H1 (cell line): Measurements from ENCODE around the gene PRB2. TPM values are rescaled to one million over a fixed set of nuclear protein-coding genes. Genes with fewer than 3 reads are reported as not detected.

Experiments used
- CTCF ChIA-PET: fragments of 300-600 bp; sonication (Branson Sonifier 250); formaldehyde crosslinking; loops from one replicate; lab custom pipeline; 2021; ENCODE audit not compliant: partially characterized antibody; lab: Charles Lee
- POLR2A ChIA-PET: fragments of 300-600 bp; sonication (Branson Sonifier 250); formaldehyde crosslinking; loops from one replicate; lab custom pipeline; 2021; ENCODE audit warnings: inconsistent platforms; ENCODE audit not compliant: partially characterized antibody; lab: Charles Lee
- DNase-seq, 2 experiments: peaks; one replicate each; pipeline versions ENCODE4 v3.0.0 to v3.0.0-alpha.2; 2010 to 2022; ENCODE audit warnings: low spot score in 2 of 2, low read depth in 1 of 2, mixed read lengths in 1 of 2
- FAIRE-seq: peaks from 2 replicates; lab custom pipeline; 2011; peaks lifted over from hg19 to GRCh38; lab: Jason Lieb, UNC
- H2AFZ ChIP-seq: 2 replicates; pipeline ENCODE4 v1.8.1; 2012; ENCODE audit warnings: low read length, inconsistent platforms
- H2AK5ac ChIP-seq: 2 replicates; pipeline ENCODE4 v1.6.1; 2013; ENCODE audit warnings: low read depth, low read length
- H2BK120ac ChIP-seq: replicated peaks from 2 replicates; pipeline ENCODE3; 2013; ENCODE audit warnings: low read depth, low read length, inconsistent platforms
- H2BK12ac ChIP-seq: 2 replicates; pipeline ENCODE4 v1.6.1; 2013; ENCODE audit warnings: low read depth, low read length
- H2BK15ac ChIP-seq: 2 replicates; pipeline ENCODE4 v1.6.1; 2013; ENCODE audit warnings: low read length
- H2BK20ac ChIP-seq: 2 replicates; pipeline ENCODE4 v1.6.1; 2013; ENCODE audit warnings: low read length
- H2BK5ac ChIP-seq: 2 replicates; pipeline ENCODE4 v1.6.1; 2013; ENCODE audit warnings: low read depth, low read length
- H3K14ac ChIP-seq: 2 replicates; pipeline ENCODE4 v1.6.1; 2013; ENCODE audit warnings: inconsistent platforms; ENCODE audit not compliant: insufficient read length
- H3K18ac ChIP-seq: 2 replicates; pipeline ENCODE4 v1.6.1; 2013; ENCODE audit warnings: low read length; ENCODE audit errors: extremely low read depth
- H3K23ac ChIP-seq: 2 replicates; pipeline ENCODE4 v1.6.1; 2013; ENCODE audit warnings: inconsistent platforms; ENCODE audit not compliant: insufficient read length
- H3K23me2 ChIP-seq: 2 replicates; pipeline ENCODE4 v1.6.1; 2013; ENCODE audit warnings: low read depth, low read length
- H3K27ac ChIP-seq: 2 replicates; pipeline ENCODE4 v1.6.1; 2011; ENCODE audit warnings: low read depth, low read length, inconsistent platforms
- H3K27me3 ChIP-seq, 4 experiments: replicated peaks in 1 of 4; 1 replicate in 1 of 4; 2 replicates in 3 of 4; pipeline versions ENCODE4 v1.6.1 to v1.8.1; 2011 to 2013; ENCODE audit warnings: low read length in 3 of 4, mild to moderate bottlenecking in 3 of 4, inconsistent platforms in 2 of 4, mixed read lengths in 2 of 4, moderate library complexity in 1 of 4; ENCODE audit not compliant: control insufficient read depth in 3 of 4, insufficient read depth in 3 of 4; ENCODE audit errors: extremely low read depth in 1 of 4
- H3K36me3 ChIP-seq, 4 experiments: 2 replicates each; pipeline versions ENCODE4 v1.6.1 to v1.8.1; 2011 to 2013; ENCODE audit warnings: mild to moderate bottlenecking in 4 of 4, low read length in 3 of 4, moderate library complexity in 2 of 4, control low read depth in 1 of 4, inconsistent platforms in 1 of 4; ENCODE audit not compliant: insufficient read depth in 4 of 4, control insufficient read depth in 2 of 4
- H3K4ac ChIP-seq: replicated peaks from 2 replicates; pipeline ENCODE3; 2013; ENCODE audit warnings: low read length, low read depth, mixed read lengths, inconsistent platforms; ENCODE audit not compliant: insufficient read length
- H3K4me1 ChIP-seq, 4 experiments: replicated peaks in 1 of 4; 1 replicate in 1 of 4; 2 replicates in 3 of 4; pipeline versions ENCODE4 v1.6.1 to v1.8.1; 2011 to 2013; ENCODE audit warnings: low read length in 3 of 4, inconsistent platforms in 2 of 4, mixed read lengths in 1 of 4; ENCODE audit not compliant: insufficient read depth in 4 of 4, control insufficient read depth in 3 of 4
- H3K4me2 ChIP-seq, 2 experiments: 2 replicates each; pipeline versions ENCODE4 v1.6.1 to v1.8.1; 2011 to 2013; ENCODE audit warnings: low read depth in 2 of 2, low read length in 2 of 2, control low read depth in 1 of 2, inconsistent platforms in 1 of 2, mild to moderate bottlenecking in 1 of 2; ENCODE audit not compliant: insufficient read depth in 1 of 2
- H3K4me3 ChIP-seq, 4 experiments: fragments of 200-600, 300-600 bp in 1 of 4; sonication (generic), shearing (Covaris generic), sonication (Bioruptor Twin) in 1 of 4; 2 replicates each; pipeline versions ENCODE4 v1.5.1 to v1.8.1; 2011 to 2016; ENCODE audit warnings: low read length in 4 of 4, low read depth in 3 of 4, control low read depth in 2 of 4, inconsistent platforms in 2 of 4, mild to moderate bottlenecking in 2 of 4, mixed read lengths in 1 of 4, moderate library complexity in 1 of 4; ENCODE audit not compliant: insufficient read depth in 2 of 4; ENCODE audit errors: extremely low read depth in 1 of 4
- H3K56ac ChIP-seq: replicated peaks from 2 replicates; pipeline ENCODE3; 2013; ENCODE audit warnings: low read depth, mild to moderate bottlenecking, mixed read lengths, low read length, inconsistent platforms; ENCODE audit not compliant: insufficient read length
- H3K79me1 ChIP-seq: 2 replicates; pipeline ENCODE4 v1.6.1; 2013; ENCODE audit warnings: low read depth, low read length, control low read depth
- H3K79me2 ChIP-seq, 2 experiments: 2 replicates each; pipeline versions ENCODE4 v1.6.1 to v1.8.1; 2012 to 2013; ENCODE audit warnings: low read length in 2 of 2, mild to moderate bottlenecking in 2 of 2, inconsistent platforms in 1 of 2; ENCODE audit not compliant: insufficient read depth in 2 of 2, control insufficient read depth in 1 of 2
- H3K9ac ChIP-seq, 4 experiments: replicated peaks in 1 of 4; 1 replicate in 1 of 4; 2 replicates in 3 of 4; pipeline versions ENCODE4 v1.6.1 to v1.8.1; 2011 to 2013; ENCODE audit warnings: low read depth in 3 of 4, low read length in 3 of 4, control low read depth in 2 of 4, mild to moderate bottlenecking in 2 of 4, moderate library complexity in 2 of 4, inconsistent platforms in 1 of 4; ENCODE audit errors: extremely low read depth in 1 of 4
- H3K9me3 ChIP-seq, 2 experiments: 2 replicates each; pipeline versions ENCODE4 v1.6.1 to v1.8.1; 2012 to 2013; ENCODE audit warnings: mild to moderate bottlenecking in 2 of 2, moderate library complexity in 2 of 2, control low read depth in 1 of 2, inconsistent platforms in 1 of 2, low read depth in 1 of 2, low read length in 1 of 2, mixed read lengths in 1 of 2; ENCODE audit not compliant: insufficient read depth in 2 of 2
- H4K20me1 ChIP-seq, 2 experiments: replicated peaks in 1 of 2; 2 replicates each; pipeline versions ENCODE3 to v1.8.1; 2011 to 2013; ENCODE audit warnings: inconsistent platforms in 2 of 2, low read length in 2 of 2, mild to moderate bottlenecking in 1 of 2; ENCODE audit not compliant: insufficient read depth in 2 of 2, control insufficient read depth in 1 of 2
- H4K5ac ChIP-seq: 2 replicates; pipeline ENCODE4 v1.6.1; 2013; ENCODE audit warnings: low read length, low read depth, mixed read lengths, inconsistent platforms; ENCODE audit not compliant: insufficient read length
- H4K8ac ChIP-seq: 2 replicates; pipeline ENCODE4 v1.8.0; 2013; ENCODE audit warnings: mild to moderate bottlenecking, moderate library complexity, low read length, inconsistent platforms; ENCODE audit not compliant: insufficient read depth; ENCODE audit errors: extremely low read depth
- H4K91ac ChIP-seq: replicated peaks from 2 replicates; pipeline ENCODE3; 2013; ENCODE audit warnings: low read length, mixed read lengths, inconsistent platforms; ENCODE audit not compliant: insufficient read length
- ATF2 ChIP-seq: IDR thresholded peaks from 2 replicates; pipeline ENCODE4 v1.6.1; 2012; ENCODE audit warnings: low read length, inconsistent platforms
- CHD2 ChIP-seq: IDR thresholded peaks from 2 replicates; pipeline ENCODE4 v1.6.1; 2012; ENCODE audit warnings: low read length, improper control_type of control experiment
- CTCF ChIP-seq, 3 experiments: IDR thresholded peaks; 1 replicate in 2 of 3; 2 replicates in 1 of 3; pipeline versions ENCODE4 v1.5.1 to v1.6.1; 2011; ENCODE audit warnings: low read length in 3 of 3, mild to moderate bottlenecking in 3 of 3, inconsistent platforms in 2 of 3, low read depth in 1 of 3, moderate library complexity in 1 of 3; ENCODE audit not compliant: insufficient read depth in 1 of 3; ENCODE audit errors: control extremely low read depth in 1 of 3
- JUN ChIP-seq: IDR thresholded peaks from 2 replicates; pipeline ENCODE4 v1.6.1; 2011; ENCODE audit warnings: low read depth, mild to moderate bottlenecking, improper control_type of control experiment, low read length
- PHF8 ChIP-seq: fragments of 200-600 bp; sonication (generic); conservative IDR thresholded peaks from 2 replicates; pipeline ENCODE4 v1.7.1; 2012; ENCODE audit warnings: low read depth, mild to moderate bottlenecking, inconsistent platforms, low read length, moderate library complexity
- SIN3A ChIP-seq, 2 experiments: IDR thresholded peaks in 1 of 2; conservative IDR thresholded peaks in 1 of 2; 2 replicates each; pipeline ENCODE4 v1.6.1; 2011 to 2012; ENCODE audit warnings: low read length in 2 of 2, improper control_type of control experiment in 1 of 2, low read depth in 1 of 2, mild to moderate bottlenecking in 1 of 2
- TBP ChIP-seq: IDR thresholded peaks from 2 replicates; pipeline ENCODE4 v1.6.1; 2011; ENCODE audit warnings: low read depth, low read length, improper control_type of control experiment
- WGBS, 2 experiments: shearing (Covaris generic) in 1 of 2; methylation state at CpG; one replicate each; pipeline versions ENCODE4 v1.1.6 to v1.1.7; 2013 to 2015; ENCODE audit warnings: low lambda C conversion rate in 2 of 2, mixed read lengths in 2 of 2, inconsistent platforms in 1 of 2, low coverage in 1 of 2, missing lambda C conversion rate in 1 of 2; ENCODE audit not compliant: insufficient replicate concordance in 2 of 2, insufficient coverage in 1 of 2, insufficient read length in 1 of 2; ENCODE audit errors: extremely low coverage in 1 of 2, missing lambda C conversion rate in 1 of 2; 5-methylcytosine and 5-hydroxymethylcytosine counted together
- polyA plus RNA-seq, 7 experiments: library from polyadenylated mRNA; depleted of rRNA in 3 of 7; stranded (reverse) in 5 of 7; unstranded in 2 of 7; fragments of >200 nt in 5 of 7; fragments of 200-250 nt in 2 of 7; gene quantifications; 1 replicate in 5 of 7; 2 replicates in 1 of 7; 4 replicates in 1 of 7; pipeline versions ENCODE4 v1.2.1 to v1.2.3, GENCODE V29; 2011 to 2013; ENCODE audit warnings: missing spikeins in 2 of 7, mixed read lengths in 2 of 7
- total RNA-seq: library from RNA; stranded (reverse); fragmentation: NEBNext Ultra II Directional; extraction: Animal tissue kit (Norgen Biotek cat#: 25700); gene quantifications from 2 replicates; pipeline ENCODE4 v1.2.1, GENCODE V29; 2021

PRB2 gene
- total and polyA plus RNA-seq, 2 of the 8 experiments (the other 6 are each of a cell fraction or from before 2014, with no cell fraction given) = not detected

GRCh38 chr12:11348439-11348838 is 46.9 kb downstream of the PRB2 start:
- H3K27me3 ChIP-seq = peaks cover 0 to 1% (median 0%) of the 10 kb centered on the region in 4 experiments; a peak in 1 of 7 replicates
- no peak overlapping the region for H3K23ac ChIP-seq
- no peak overlapping the region for H3K4ac ChIP-seq
- no peak for DNase-seq
- H4K5ac ChIP-seq = no peak overlapping the region
- H4K20me1 ChIP-seq = no peaks in the 10 kb centered on the region
- H2BK15ac ChIP-seq = no peak overlapping the region
- TF ChIP-seq PHF8 (no peak), CHD2 (no peak), CTCF (IDR thresholded peaks at IDR 0.05; ENCODE audit: control extremely low read depth in 1 of 3, insufficient read depth in 1 of 3, low read depth in 1 of 3, low read length in 3 of 3) (no peak), JUN (no peak), TBP (no peak), SIN3A (conservative IDR thresholded peaks at IDR 0.05 in 1 of 2, IDR thresholded peaks at IDR 0.05 in 1 of 2; ENCODE audit: low read depth in 1 of 2, low read length in 2 of 2) (no peak), ATF2 (no peak)
- no peak overlapping the region for H2BK120ac ChIP-seq
- H3K36me3 ChIP-seq = no peaks in the 10 kb centered on the region
- no peaks in the 10 kb centered on the region for H3K4me1 ChIP-seq
- ChIA-PET POLR2A (no interaction called here), CTCF (interaction anchor here (0.5 to 1.3 kb wide), 4 partner anchors 15 to 139 kb away, joined by 3 to 6 read pairs (median 4); no protein-coding TSS in a partner anchor)
- no peak overlapping the region for H2BK12ac ChIP-seq
- H3K56ac ChIP-seq = no peak overlapping the region
- no peak overlapping the region for H3K4me3 ChIP-seq
- no peak overlapping the region for H3K14ac ChIP-seq
- peak overlapping the region; percentile 72 for H4K91ac ChIP-seq
- no peak overlapping the region for H3K18ac ChIP-seq
- H2BK20ac ChIP-seq = no peak overlapping the region
- no peak overlapping the region for H4K8ac ChIP-seq
- no peaks in the 10 kb centered on the region for H3K79me1 ChIP-seq
- H3K23me2 ChIP-seq = no peaks in the 10 kb centered on the region
- WGBS, 2 experiments = 94% methylated on average over 9 of the region's 9 CpGs; no CpG with 5 or more reads in 1 of the 2 experiments
- H3K79me2 ChIP-seq = no peaks in the 10 kb centered on the region
- no peak overlapping the region; the same call in 1 of the 2 replicates for H2AK5ac ChIP-seq
- no peak overlapping the region for H3K9ac ChIP-seq
- no peak overlapping the region for H2BK5ac ChIP-seq
- FAIRE-seq = no peak
- no peak overlapping the region for H2AFZ ChIP-seq
- H3K27ac ChIP-seq = no peak overlapping the region
- H3K9me3 ChIP-seq = no peaks in the 10 kb centered on the region
- H3K4me2 ChIP-seq = no peak overlapping the region; a peak in 1 of 4 replicates
